ENCODE measurements around the gene EXD3.
"Not testable (repeated sequence)": the region's sequence is repeated elsewhere in the genome, so short reads cannot be mapped to it uniquely, and the experiment has no call there.

The EXD3 gene

DNA sequence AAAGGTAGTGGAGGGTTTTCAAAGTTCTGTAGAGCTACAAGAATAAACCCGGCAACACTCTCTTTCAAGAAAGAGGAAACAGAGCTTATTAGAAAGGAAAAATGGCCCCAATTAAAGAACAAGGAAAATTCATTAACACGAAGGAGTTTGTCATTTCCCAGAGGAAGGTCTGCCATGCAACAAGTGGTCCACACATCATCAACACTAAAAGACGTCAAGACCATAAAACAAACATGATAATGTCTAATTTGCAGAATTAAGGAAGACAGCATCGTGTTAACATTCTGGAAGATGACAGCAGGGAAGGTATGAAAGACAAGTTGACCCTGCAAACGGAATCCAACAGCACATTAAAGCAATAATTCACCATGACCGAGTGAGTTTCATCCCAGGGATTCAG, 92.3 kb downstream of the EXD3 start:
- no peak for DNase-seq

- not testable (repeated sequence) for DNase-seq
Measured at GRCh38 chr9:137329590-137329989, 93.4 kb downstream of the EXD3 start.

GRCh38 chr9:137327641-137328550, 95.1 kb downstream of the EXD3 start:
- DNase-seq, result not testable (repeated sequence)

- no peak for DNase-seq
Measured at GRCh38 chr9:137326445-137327065, 96.4 kb downstream of the EXD3 start.

- no peak for DNase-seq
Measured at GRCh38 chr9:137325799-137326198, 97.2 kb downstream of the EXD3 start.

DNA sequence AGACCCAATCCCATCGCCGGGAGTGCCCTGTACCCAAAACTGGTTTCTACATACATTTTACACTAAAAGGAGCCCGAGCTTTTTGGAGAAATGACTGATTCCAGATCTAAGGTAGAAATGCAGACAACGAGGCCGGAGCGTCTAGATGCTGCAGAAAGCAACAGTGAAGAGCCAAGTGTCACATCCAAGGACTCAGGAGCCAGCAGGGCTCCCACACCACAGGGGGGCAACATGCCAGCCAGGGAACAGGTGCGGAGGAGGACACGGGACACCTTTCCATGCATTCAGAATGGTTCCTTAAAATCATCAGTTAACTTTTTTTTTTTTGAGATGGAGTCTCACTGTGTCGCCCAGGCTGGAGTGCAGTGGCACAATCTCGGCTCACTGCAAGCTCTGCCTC, 97.8 kb downstream of the EXD3 start:
- DNase-seq, result no peak

DNA sequence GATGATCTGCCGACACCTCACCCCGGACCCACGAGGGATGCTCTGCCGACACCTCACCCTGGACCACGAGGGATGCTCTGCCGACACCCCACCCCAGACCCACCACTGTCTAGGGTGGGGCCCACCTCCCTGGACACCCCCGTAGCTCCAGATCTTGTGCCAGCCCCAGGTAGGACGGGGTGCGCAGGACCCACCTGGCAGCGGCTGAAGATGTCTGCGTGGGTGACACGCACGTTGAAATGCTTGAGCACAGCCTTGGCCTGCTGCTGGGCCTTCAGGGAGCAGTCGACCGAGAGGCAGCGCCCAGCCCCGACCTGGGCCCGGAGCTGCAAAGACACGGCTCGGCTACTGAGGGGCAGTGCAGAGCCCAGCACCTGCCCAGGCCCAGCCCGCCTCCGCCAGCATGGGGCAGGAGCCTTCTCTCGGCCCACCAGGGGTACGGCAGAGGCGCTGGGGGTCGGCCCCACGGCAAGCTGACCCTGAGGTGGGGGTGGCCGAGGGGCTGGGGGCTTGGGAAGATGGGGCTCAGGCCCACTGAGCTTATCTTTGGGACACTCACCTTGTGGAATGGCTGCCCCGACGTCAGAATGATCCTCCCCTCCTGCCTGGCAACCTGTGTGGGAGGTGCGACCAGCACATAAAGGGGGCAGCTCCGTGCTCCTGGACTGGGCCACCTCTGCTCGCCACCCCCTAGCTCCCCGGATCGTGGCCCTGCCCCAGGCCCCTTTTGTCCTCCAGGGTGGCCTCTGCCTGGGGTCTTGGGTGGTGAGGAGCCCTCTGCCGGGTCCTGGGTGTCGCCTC, 99.2 kb downstream of the EXD3 start:
- no peak for DNase-seq

DNA sequence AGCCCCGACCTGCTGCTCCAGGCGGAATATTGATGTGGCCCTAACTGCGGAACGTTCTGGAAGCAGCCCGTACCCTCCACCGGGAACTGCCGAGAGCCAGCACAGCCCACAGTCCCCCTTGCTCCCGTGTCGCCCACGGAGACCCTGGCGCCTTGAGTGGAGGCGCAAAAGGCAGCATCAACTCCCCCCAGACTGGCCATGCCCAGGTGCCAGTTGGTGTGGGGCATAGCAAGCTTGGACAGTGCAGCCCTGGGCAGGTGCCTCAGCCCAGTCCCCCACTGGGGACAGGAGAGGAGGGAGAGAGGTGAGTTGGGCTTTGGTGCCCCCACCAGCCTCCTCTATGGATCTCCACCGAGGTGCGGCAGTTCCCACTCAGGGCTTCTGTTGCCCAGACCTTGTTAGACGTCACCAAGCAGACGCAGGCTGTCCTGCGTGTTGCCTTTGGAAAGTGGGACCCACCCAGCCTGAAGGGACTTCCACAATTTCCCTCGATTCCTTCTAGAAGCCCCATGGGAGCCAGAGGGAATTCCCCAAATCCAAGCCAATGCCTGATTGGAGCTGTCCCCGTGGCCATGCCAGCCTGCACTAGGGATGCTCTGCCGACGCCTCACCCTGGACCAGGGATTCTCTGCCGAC, 101.1 kb downstream of the EXD3 start:
- no peak for DNase-seq

GRCh38 chr9:137320555-137321384, 102.2 kb downstream of the EXD3 start:
- no peak for DNase-seq

- no peak for DNase-seq
Measured at GRCh38 chr9:137319739-137320551, 103.0 kb downstream of the EXD3 start.

DNA sequence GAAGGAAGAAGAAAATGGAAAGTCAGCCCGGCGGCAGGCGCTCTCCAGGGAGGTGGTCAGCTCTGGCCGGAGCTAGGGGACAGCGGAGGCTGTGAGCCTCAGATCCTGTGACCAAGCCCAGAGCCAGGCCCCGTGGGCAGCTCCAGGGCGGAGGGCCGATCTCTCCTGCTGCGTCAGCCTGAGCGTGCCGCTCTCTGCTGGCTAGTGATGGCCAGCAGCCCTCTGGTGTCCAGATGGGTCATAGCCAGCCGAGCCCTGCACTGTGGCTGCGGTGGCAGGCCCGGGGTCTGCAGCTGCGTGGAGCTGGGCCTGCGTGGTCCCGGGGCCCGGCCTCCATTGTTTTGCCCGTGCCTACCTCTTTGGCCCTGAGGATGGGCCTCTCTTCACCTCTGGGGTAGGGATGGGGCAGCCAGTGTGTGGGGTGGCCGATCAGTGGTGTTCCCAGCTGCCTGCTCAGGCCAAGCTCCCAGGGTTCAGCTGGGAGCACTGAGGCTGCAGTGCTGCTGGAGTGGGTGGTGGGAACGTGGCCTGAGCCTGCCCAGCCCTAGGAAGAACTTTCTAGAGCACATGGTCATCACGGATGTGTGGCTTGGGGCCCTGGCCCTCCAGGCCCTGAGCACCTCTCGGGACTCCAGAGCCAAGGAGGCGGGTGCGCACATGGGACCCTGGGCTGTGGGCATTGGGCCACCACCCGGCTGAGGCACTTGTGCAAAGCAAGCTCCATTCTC, 103.8 kb downstream of the EXD3 start:
- no peak for DNase-seq

GRCh38 chr9:137318602-137319001, 104.4 kb downstream of the EXD3 start:
- DNase-seq, result no peak

- DNase-seq, result no peak
Measured at GRCh38 chr9:137317718-137318511, 105.0 kb downstream of the EXD3 start.

GRCh38 chr9:137317021-137317717, 105.8 kb downstream of the EXD3 start:
- DNase-seq, result no peak

- no peak for DNase-seq
Measured at GRCh38 chr9:137316012-137316981, 106.7 kb downstream of the EXD3 start.

- no peak for DNase-seq
Measured at GRCh38 chr9:137315581-137316011, 107.4 kb downstream of the EXD3 start.
